Activated CD4-positive, alpha-beta T cell treated with anti-CD3 and anti-CD28 coated beads, Interleukin-2, amount 10 ng/mL, durations not matched to agents 7 days and 5 days (primary cell): ENCODE data around the gene KRTAP10-12. TPM values are rescaled to one million over a fixed set of nuclear protein-coding genes. Genes with fewer than 3 reads are reported as not detected.
"Not testable (repeated sequence)": the region's sequence is repeated elsewhere in the genome, so short reads cannot be mapped to it uniquely, and the experiment has no call there.

ENCODE experiments used
- CTCF ChIA-PET: fragments of 350-600 bp; sonication (Branson Sonifier 250); formaldehyde crosslinking; loops from one replicate; lab custom pipeline; 2021; ENCODE audit warnings: antibody characterized with exemption; lab: Charles Lee
- POLR2A ChIA-PET: fragments of 350-600 bp; sonication (Branson Sonifier 250); formaldehyde crosslinking; loops from one replicate; lab custom pipeline; 2021; ENCODE audit warnings: antibody characterized with exemption; lab: Charles Lee
- DNase-seq: peaks from one replicate; pipeline ENCODE4 v3.0.0-alpha.2; 2020
- H3K27ac Mint-ChIP-seq: one replicate; pipeline ENCODE4 v1.8.0; 2021; ENCODE audit warnings: mild to moderate bottlenecking, moderate library complexity, mixed read lengths
- H3K27me3 Mint-ChIP-seq: one replicate; pipeline ENCODE4 v1.8.0; 2021; ENCODE audit warnings: mixed read lengths
- H3K36me3 Mint-ChIP-seq: one replicate; pipeline ENCODE4 v1.8.0; 2021; ENCODE audit warnings: low read depth, mixed read lengths
- H3K4me1 Mint-ChIP-seq: one replicate; pipeline ENCODE4 v1.8.0; 2021; ENCODE audit warnings: mixed read lengths
- H3K4me3 Mint-ChIP-seq: one replicate; pipeline ENCODE4 v1.8.0; 2021; ENCODE audit warnings: mild to moderate bottlenecking, moderate library complexity, mixed read lengths
- H3K9me3 Mint-ChIP-seq: one replicate; pipeline ENCODE4 v1.8.0; 2021; ENCODE audit warnings: mixed read lengths
- total RNA-seq, 2 experiments: library from RNA; stranded (reverse); gene quantifications; one replicate each; pipeline ENCODE4 v1.2.3, GENCODE V29; 2021

Gene KRTAP10-12
- total RNA-seq, 2 experiments from 2014 or later, result not detected

- CTCF ChIA-PET, result interaction anchor here (0.7 kb wide), 2 partner anchors 10 to 32 kb away, joined by 3 read pairs; no protein-coding TSS in a partner anchor
These were observed 39.1 kb upstream of the KRTAP10-12 start, which contains the start of gene KRTAP12-3 for GRCh38 chr21:44657635-44658540. Gene KRTAP12-3 (plus strand): TSS chr21:44657932. CDS start chr21:44657980, 48 bp downstream.

GRCh38 chr21:44658541-44658910 is 38.4 kb upstream of the KRTAP10-12 start:
- CTCF ChIA-PET, result no interaction called here

More at GRCh38 chr21:44657635-44658540, 39.1 kb upstream of the KRTAP10-12 start, which contains the start of gene KRTAP12-3:
- peak; percentile 61 for DNase-seq
- Mint-ChIP-seq H3K4me3 (peak within 1 kb of the TSS; percentile 55), H3K4me1 (peaks cover 61% of the 10 kb centered on the region), H3K36me3 (peaks cover 66% of the 10 kb centered on the region), H3K27me3 (peaks cover 8% of the 10 kb centered on the region), H3K27ac (peak within 1 kb of the TSS; percentile 99), H3K9me3 (peaks cover 67% of the 10 kb centered on the region)
- POLR2A ChIA-PET, result no interaction called here

GRCh38 chr21:44658913-44659595 is 37.9 kb upstream of the KRTAP10-12 start:
- Mint-ChIP-seq H3K27me3 (peaks cover 8% of the 10 kb centered on the region), H3K36me3 (peaks cover 58% of the 10 kb centered on the region), H3K9me3 (peaks cover 58% of the 10 kb centered on the region), H3K4me1 (peaks cover 54% of the 10 kb centered on the region), H3K27ac (peak overlapping the region; percentile 99), H3K4me3 (no peak overlapping the region)
- ChIA-PET CTCF (no interaction called here), POLR2A (no interaction called here)
- peak; percentile 26 for DNase-seq

More at GRCh38 chr21:44658541-44658910, 38.4 kb upstream of the KRTAP10-12 start:
- Mint-ChIP-seq H3K27ac (peak overlapping the region; percentile 99), H3K4me3 (no peak overlapping the region), H3K4me1 (peaks cover 59% of the 10 kb centered on the region), H3K27me3 (peaks cover 8% of the 10 kb centered on the region), H3K36me3 (peaks cover 63% of the 10 kb centered on the region), H3K9me3 (peaks cover 64% of the 10 kb centered on the region)
- POLR2A ChIA-PET, result no interaction called here
- DNase-seq, result no peak

- peaks cover 47% of the 10 kb centered on the region for H3K9me3 Mint-ChIP-seq
- peaks cover 11% of the 10 kb centered on the region for H3K27me3 Mint-ChIP-seq
- POLR2A ChIA-PET, H3K27ac Mint-ChIP-seq, CTCF ChIA-PET, H3K4me3 Mint-ChIP-seq, DNase-seq: not testable (repeated sequence)
- H3K4me1 Mint-ChIP-seq, result peaks cover 35% of the 10 kb centered on the region
- peaks cover 41% of the 10 kb centered on the region for H3K36me3 Mint-ChIP-seq
These were observed 35.4 kb upstream of the KRTAP10-12 start for GRCh38 chr21:44661567-44661966.

GRCh38 chr21:44664691-44665090 is 32.3 kb upstream of the KRTAP10-12 start:
- POLR2A ChIA-PET, result no interaction called here
- H3K4me1 Mint-ChIP-seq, result peaks cover 4% of the 10 kb centered on the region
- DNase-seq, result no peak
- H3K27ac Mint-ChIP-seq, result no peak overlapping the region
- H3K9me3 Mint-ChIP-seq, result peaks cover 25% of the 10 kb centered on the region
- H3K36me3 Mint-ChIP-seq, result peaks cover 12% of the 10 kb centered on the region
- peaks cover 19% of the 10 kb centered on the region for H3K27me3 Mint-ChIP-seq
- no peak overlapping the region for H3K4me3 Mint-ChIP-seq
- CTCF ChIA-PET, result no interaction called here

GRCh38 chr21:44666401-44667320 is 30.3 kb upstream of the KRTAP10-12 start, which contains the start of gene KRTAP12-2:
Gene KRTAP12-2 (minus strand): TSS chr21:44666927. CDS start chr21:44666886, 41 bp downstream.
- no peak for DNase-seq
- CTCF ChIA-PET, result interaction anchor here (0.9 to 1.0 kb wide), 2 partner anchors 12 to 93 kb away, joined by 3 to 4 read pairs; partner anchors contain the start of genes KRTAP10-4 and KRTAP12-4
- POLR2A ChIA-PET, result no interaction called here
- Mint-ChIP-seq H3K27ac (no peak within 1 kb of the TSS), H3K36me3 (peaks cover 1% of the 10 kb centered on the region), H3K9me3 (peaks cover 27% of the 10 kb centered on the region), H3K27me3 (peaks cover 16% of the 10 kb centered on the region), H3K4me3 (no peak within 1 kb of the TSS), H3K4me1 (no peaks in the 10 kb centered on the region)

GRCh38 chr21:44667612-44668011 is 29.4 kb upstream of the KRTAP10-12 start:
- H3K4me3 Mint-ChIP-seq, result no peak overlapping the region
- H3K27me3 Mint-ChIP-seq, result peaks cover 11% of the 10 kb centered on the region
- peaks cover 4% of the 10 kb centered on the region for H3K36me3 Mint-ChIP-seq
- peaks cover 27% of the 10 kb centered on the region for H3K9me3 Mint-ChIP-seq
- no peak for DNase-seq
- no peak overlapping the region for H3K27ac Mint-ChIP-seq
- H3K4me1 Mint-ChIP-seq, result no peaks in the 10 kb centered on the region
- POLR2A ChIA-PET, result no interaction called here
- CTCF ChIA-PET, result interaction anchor here (0.9 kb wide), 1 partner anchor 13 kb away, joined by 3 read pairs; the partner anchor contains the start of gene KRTAP12-4

GRCh38 chr21:44670642-44671432 is 26.1 kb upstream of the KRTAP10-12 start:
- CTCF ChIA-PET, result no interaction called here
- DNase-seq, result no peak
- H3K27ac Mint-ChIP-seq, result no peak overlapping the region
- H3K4me3 Mint-ChIP-seq, result no peak overlapping the region
- H3K4me1 Mint-ChIP-seq, result no peaks in the 10 kb centered on the region
- H3K9me3 Mint-ChIP-seq, result peaks cover 34% of the 10 kb centered on the region
- H3K27me3 Mint-ChIP-seq, result peaks cover 12% of the 10 kb centered on the region
- POLR2A ChIA-PET, result no interaction called here
- peaks cover 12% of the 10 kb centered on the region for H3K36me3 Mint-ChIP-seq

GRCh38 chr21:44671911-44672310 is 25.1 kb upstream of the KRTAP10-12 start:
- Mint-ChIP-seq H3K27me3 (peaks cover 12% of the 10 kb centered on the region), H3K27ac (no peak overlapping the region)

GRCh38 chr21:44677881-44678280 is 19.1 kb upstream of the KRTAP10-12 start:
- Mint-ChIP-seq H3K27ac (no peak overlapping the region), H3K9me3 (peaks cover 8% of the 10 kb centered on the region), H3K27me3 (peaks cover 10% of the 10 kb centered on the region), H3K4me1 (no peaks in the 10 kb centered on the region), H3K36me3 (peaks cover 6% of the 10 kb centered on the region), H3K4me3 (no peak overlapping the region)
- POLR2A ChIA-PET, result no interaction called here
- CTCF ChIA-PET, result interaction anchor here (0.5 kb wide), 1 partner anchor 72 kb away, joined by 3 read pairs; no protein-coding TSS in a partner anchor
- DNase-seq, result no peak

More at GRCh38 chr21:44671911-44672310, 25.1 kb upstream of the KRTAP10-12 start:
- ChIA-PET POLR2A (no interaction called here), CTCF (no interaction called here)
- no peak for DNase-seq
- Mint-ChIP-seq H3K9me3 (peaks cover 34% of the 10 kb centered on the region), H3K4me3 (no peak overlapping the region), H3K4me1 (no peaks in the 10 kb centered on the region), H3K36me3 (peaks cover 12% of the 10 kb centered on the region)

- H3K27me3 Mint-ChIP-seq, result peaks cover 10% of the 10 kb centered on the region
- no peaks in the 10 kb centered on the region for H3K9me3 Mint-ChIP-seq
- CTCF ChIA-PET, result no interaction called here
- no peak overlapping the region for H3K27ac Mint-ChIP-seq
- no peak overlapping the region for H3K4me3 Mint-ChIP-seq
- H3K36me3 Mint-ChIP-seq, result no peaks in the 10 kb centered on the region
- POLR2A ChIA-PET, result no interaction called here
- no peak for DNase-seq
- peaks cover 3% of the 10 kb centered on the region for H3K4me1 Mint-ChIP-seq
These were observed 15.8 kb upstream of the KRTAP10-12 start for GRCh38 chr21:44681152-44681551.
